PC-9 (cell line): ENCODE data around the gene ELAPOR1. TPM values are rescaled to one million over a fixed set of nuclear protein-coding genes. Genes with fewer than 3 reads are reported as not detected.

ENCODE experiments used
- BruUV-seq: library from RNA; stranded (reverse); fragments of 400-500 nt; replicated peaks from 2 replicates; lab custom pipeline; 2021; lab: Mats Ljungman, UMichigan
- CTCF ChIA-PET: fragments of 300-600 bp; sonication (Branson Sonifier 250); formaldehyde crosslinking; loops from one replicate; lab custom pipeline; 2022; ENCODE audit warnings: antibody characterized with exemption; lab: Charles Lee
- POLR2A ChIA-PET: fragments of 300-600 bp; sonication (Branson Sonifier 250); formaldehyde crosslinking; loops from one replicate; lab custom pipeline; 2022; ENCODE audit warnings: antibody characterized with exemption; ENCODE audit not compliant: unreplicated experiment; lab: Charles Lee
- DNase-seq, 2 experiments: peaks; one replicate each; pipeline versions ENCODE4 v3.0.0 to v3.0.0-alpha.2; 2015 to 2022; ENCODE audit warnings: mixed read lengths in 1 of 2
- H2AFZ ChIP-seq: fragments of 200-600 bp; sonication (generic); 2 replicates; pipeline ENCODE4 v1.8.1; 2017; ENCODE audit warnings: antibody characterized with exemption
- H3F3A ChIP-seq: fragments of 200-600 bp; sonication (generic); 2 replicates; pipeline ENCODE4 v1.8.1; 2017; ENCODE audit warnings: antibody characterized with exemption, mild to moderate bottlenecking, low read depth; ENCODE audit not compliant: insufficient read depth
- H3K27ac ChIP-seq: fragments of 200-600 bp; sonication (generic); 2 replicates; pipeline ENCODE4 v1.6.1; 2016; ENCODE audit warnings: mixed run types
- H3K27me3 ChIP-seq: fragments of 200-600 bp; sonication (generic); 2 replicates; pipeline ENCODE4 v1.6.1; 2016; ENCODE audit warnings: low read depth, mixed run types; ENCODE audit not compliant: insufficient read depth
- H3K36me3 ChIP-seq: fragments of 200-600 bp; sonication (generic); 2 replicates; pipeline ENCODE4 v1.6.1; 2016; ENCODE audit warnings: low read depth, mixed run types
- H3K4me1 ChIP-seq: fragments of 200-600 bp; sonication (generic); replicated peaks from 2 replicates; pipeline ENCODE4 v1.6.1; 2016; ENCODE audit warnings: mixed run types; ENCODE audit not compliant: insufficient read depth
- H3K4me2 ChIP-seq: fragments of 200-600 bp; sonication (generic); 2 replicates; pipeline ENCODE4 v1.6.1; 2017; ENCODE audit warnings: mixed run types
- H3K4me3 ChIP-seq: fragments of 200-600 bp; sonication (generic); 2 replicates; pipeline ENCODE4 v1.6.1; 2016; ENCODE audit warnings: mixed run types
- H3K79me2 ChIP-seq: fragments of 200-600 bp; sonication (generic); 2 replicates; pipeline ENCODE4 v1.6.1; 2017; ENCODE audit warnings: low read depth, mixed run types
- H3K9me2 ChIP-seq: fragments of 200-600 bp; sonication (generic); 2 replicates; pipeline ENCODE4 v1.8.1; 2017; ENCODE audit warnings: mild to moderate bottlenecking; ENCODE audit not compliant: insufficient read depth
- H3K9me3 ChIP-seq: fragments of 200-600 bp; sonication (generic); 2 replicates; pipeline ENCODE4 v1.8.1; 2016; ENCODE audit warnings: low read depth; ENCODE audit not compliant: insufficient read depth
- H4K20me1 ChIP-seq: fragments of 200-600 bp; sonication (generic); 2 replicates; pipeline ENCODE4 v1.8.1; 2017; ENCODE audit not compliant: insufficient read depth
- CTCF ChIP-seq: fragments of 200-600 bp; sonication (generic); conservative IDR thresholded peaks from 2 replicates; pipeline ENCODE4 v1.6.1; 2017; ENCODE audit warnings: mixed run types, antibody characterized with exemption, mild to moderate bottlenecking, moderate library complexity
- EZH2 ChIP-seq: fragments of 200-600 bp; sonication (generic); IDR thresholded peaks from 2 replicates; pipeline ENCODE4 v1.8.0; 2017; ENCODE audit warnings: antibody characterized with exemption, low read depth
- intact Hi-C: fragments of 100-400 bp; cut with micrococcal nuclease; formaldehyde crosslinking; loops from one replicate; pipeline ENCODE4 v1.10.0; 2022; ENCODE audit not compliant: unreplicated experiment
- total RNA-seq: library from RNA; stranded (reverse); gene quantifications from 2 replicates; pipeline ENCODE4 v1.2.3, GENCODE V29; 2021

The ELAPOR1 gene
- total RNA-seq, 1 experiment from 2014 or later, result 2.0 TPM

- Histone ChIP-seq H3K27ac (no peak overlapping the region), H3K4me3 (no peak overlapping the region; the same call in 1 of the 2 replicates), H3K79me2 (no peaks in the 10 kb centered on the region), H3K4me1 (0 out of 2 replicates have a peak, but pooled peaks cover 3% of the 10 kb centered on the region), H3K9me2 (no peaks in the 10 kb centered on the region), H3K9me3 (no peaks in the 10 kb centered on the region), H3F3A (peaks cover 6% of the 10 kb centered on the region; the same call in 1 of the 2 replicates), H3K36me3 (no peaks in the 10 kb centered on the region), H3K4me2 (peak overlapping the region; percentile 39), H4K20me1 (no peaks in the 10 kb centered on the region), H3K27me3 (no peaks in the 10 kb centered on the region), H2AFZ (no peak overlapping the region)
- ChIA-PET CTCF (interaction anchor here (0.5 to 1.2 kb wide), 7 partner anchors 13 to 415 kb away, joined by 3 to 9 read pairs (median 6); partner anchors contain the start of gene TAF13), POLR2A (interaction anchor here (0.6 kb wide), 1 partner anchor 13 kb away, joined by 20 read pairs; no protein-coding TSS in a partner anchor)
- BruUV-seq, result no TSS peak
- TF ChIP-seq CTCF (peak; percentile 100), EZH2 (no peak)
- intact Hi-C loops, result loop anchor here (1.0 to 5.0 kb wide), 6 partner anchors 24 to 600 kb away; partner anchors contain the start of gene CLCC1
- DNase-seq, result peak; percentile 79 to 90
Observed at GRCh38 chr1:109112652-109113285, 1.1 kb upstream of the ELAPOR1 start.

- Histone ChIP-seq H3K9me2 (no peaks in the 10 kb centered on the region), H3K4me2 (no peak overlapping the region), H3K9me3 (no peaks in the 10 kb centered on the region), H3K4me1 (0 out of 2 replicates have a peak, but pooled peaks cover 3% of the 10 kb centered on the region), H3K27ac (no peak overlapping the region), H4K20me1 (no peaks in the 10 kb centered on the region), H2AFZ (no peak overlapping the region), H3K79me2 (no peaks in the 10 kb centered on the region), H3K27me3 (no peaks in the 10 kb centered on the region), H3F3A (peaks cover 6% of the 10 kb centered on the region; the same call in 1 of the 2 replicates), H3K4me3 (no peak overlapping the region), H3K36me3 (no peaks in the 10 kb centered on the region)
- no TSS peak for BruUV-seq
- intact Hi-C loops, result loop anchor here (5.0 kb wide), 1 partner anchor 152 kb away; the partner anchor contains the start of gene CLCC1
- no peak for DNase-seq
- ChIA-PET CTCF (no interaction called here), POLR2A (no interaction called here)
- no peak for TF ChIP-seq CTCF
- no peak for TF ChIP-seq EZH2
Observed at GRCh38 chr1:109114342-109114674, 393 bp downstream of the ELAPOR1 start.

GRCh38 chr1:109115685-109116084 lies 1.8 kb downstream of the ELAPOR1 start:
- no peak for DNase-seq
- H3K4me2 ChIP-seq, result no peak overlapping the region
- no peak for TF ChIP-seq EZH2
- TF ChIP-seq CTCF, result no peak

More at GRCh38 chr1:109115685-109116084, 1.8 kb downstream of the ELAPOR1 start:
- no peaks in the 10 kb centered on the region for H4K20me1 ChIP-seq
- H3K9me3 ChIP-seq, result no peaks in the 10 kb centered on the region
- no peak overlapping the region for H3K27ac ChIP-seq
- no peaks in the 10 kb centered on the region for H3K27me3 ChIP-seq
- intact Hi-C loops, result no loop called here
- no peaks in the 10 kb centered on the region for H3K9me2 ChIP-seq
- H3K4me1 ChIP-seq, result 0 out of 2 replicates have a peak, but pooled peaks cover 3% of the 10 kb centered on the region
- ChIA-PET POLR2A (no interaction called here), CTCF (interaction anchor here (0.6 kb wide), 1 partner anchor 15 kb away, joined by 4 read pairs; no protein-coding TSS in a partner anchor)
- no TSS peak for BruUV-seq
- H3F3A ChIP-seq, result peaks cover 6% of the 10 kb centered on the region; the same call in 1 of the 2 replicates
- no peaks in the 10 kb centered on the region for H3K79me2 ChIP-seq
- no peak overlapping the region for H3K4me3 ChIP-seq
- no peak overlapping the region for H2AFZ ChIP-seq
- no peaks in the 10 kb centered on the region for H3K36me3 ChIP-seq
